NB4 (cell line): ENCODE results near the gene NDST1.

Experiments used
- DNase-seq: peaks from one replicate; pipeline ENCODE4 v3.0.0; 2010; ENCODE audit warnings: low read depth
- H3K4me3 ChIP-seq: one replicate; pipeline ENCODE4 v1.5.1; 2011; ENCODE audit warnings: mild to moderate bottlenecking, low read depth, low read length, moderate library complexity
- CTCF ChIP-seq: IDR thresholded peaks from one replicate; pipeline ENCODE4 v1.5.1; 2012; ENCODE audit warnings: low read depth, low read length
- MAX ChIP-seq: IDR thresholded peaks from 2 replicates; pipeline ENCODE4 v1.6.1; 2011; ENCODE audit warnings: low read depth, low read length
- MYC ChIP-seq: IDR thresholded peaks from 2 replicates; pipeline ENCODE4 v1.6.1; 2011; ENCODE audit warnings: low read depth, low read length
- POLR2A ChIP-seq: IDR thresholded peaks from 2 replicates; pipeline ENCODE4 v1.6.1; 2011; ENCODE audit warnings: mild to moderate bottlenecking; ENCODE audit not compliant: insufficient read length; ENCODE audit errors: extremely low read depth

The NDST1 gene

GRCh38 chr5:150498971-150499370 lies 9.0 kb upstream of the NDST1 start:
- TF ChIP-seq POLR2A (no peak), CTCF (no peak), MYC (no peak), MAX (no peak)
- H3K4me3 ChIP-seq: no peak overlapping the region
- no peak for DNase-seq

- DNase-seq: no peak
- no peak for TF ChIP-seq MYC
- TF ChIP-seq MAX: no peak
- no peak for TF ChIP-seq CTCF
- no peak for TF ChIP-seq POLR2A
- H3K4me3 ChIP-seq: no peak overlapping the region
Observed at GRCh38 chr5:150499437-150499956, 8.4 kb upstream of the NDST1 start.

- H3K4me3 ChIP-seq: no peak overlapping the region
- TF ChIP-seq POLR2A (no peak), MYC (no peak), CTCF (no peak), MAX (no peak)
- DNase-seq: no peak
Observed at GRCh38 chr5:150500328-150500841, 7.5 kb upstream of the NDST1 start.

GRCh38 chr5:150500905-150501304 lies 7.0 kb upstream of the NDST1 start:
- no peak for DNase-seq
- no peak overlapping the region for H3K4me3 ChIP-seq
- no peak for TF ChIP-seq CTCF
- TF ChIP-seq MYC: no peak
- no peak for TF ChIP-seq POLR2A
- TF ChIP-seq MAX: no peak

- H3K4me3 ChIP-seq: no peak overlapping the region
- DNase-seq: no peak
- TF ChIP-seq CTCF: no peak
- no peak for TF ChIP-seq MAX
- TF ChIP-seq MYC: no peak
- TF ChIP-seq POLR2A: no peak
Observed at GRCh38 chr5:150502106-150502505, 5.8 kb upstream of the NDST1 start.

GRCh38 chr5:150502847-150503246 lies 5.1 kb upstream of the NDST1 start:
- no peak for DNase-seq
- H3K4me3 ChIP-seq: no peak overlapping the region
- TF ChIP-seq MYC: no peak
